HEK293 (cell line): ENCODE measurements around the gene STK11.

Source experiments
- FEZF1 ChIP-seq: fragments of 450-650 bp; formaldehyde crosslinking; IDR thresholded peaks from 2 replicates; pipeline ENCODE4 v1.5.1; 2016; ENCODE audit warnings: missing biosample characterization, missing genetic modification characterization
- GLIS1 ChIP-seq: fragments of 450-650 bp; formaldehyde crosslinking; IDR thresholded peaks from 2 replicates; pipeline ENCODE4 v1.5.1; 2016; ENCODE audit warnings: missing biosample characterization, missing genetic modification characterization
- HOXD13 ChIP-seq: sonication (generic); formaldehyde crosslinking; IDR thresholded peaks from 2 replicates; pipeline ENCODE4 v1.8.0; 2022; ENCODE audit warnings: missing genetic modification reagents, borderline replicate concordance
- MEIS1 ChIP-seq: sonication (generic); formaldehyde crosslinking; IDR thresholded peaks from 2 replicates; pipeline ENCODE4 v1.8.1; 2022; ENCODE audit warnings: missing genetic modification reagents, mild to moderate bottlenecking, borderline replicate concordance
- OSR2 ChIP-seq: fragments of 450-650 bp; formaldehyde crosslinking; IDR thresholded peaks from 2 replicates; pipeline ENCODE4 v1.5.1; 2016; ENCODE audit warnings: missing biosample characterization, missing genetic modification characterization
- PRDM10 ChIP-seq: fragments of 450-650 bp; formaldehyde crosslinking; IDR thresholded peaks from 2 replicates; pipeline ENCODE4 v1.5.1; 2016; ENCODE audit warnings: missing biosample characterization, missing genetic modification characterization
- PRDM2 ChIP-seq: fragments of 450-650 bp; formaldehyde crosslinking; IDR thresholded peaks from 2 replicates; pipeline ENCODE4 v1.5.1; 2016; ENCODE audit warnings: missing biosample characterization, missing genetic modification characterization, borderline replicate concordance
- REPIN1 ChIP-seq: fragments of 450-650 bp; formaldehyde crosslinking; IDR thresholded peaks from 2 replicates; pipeline ENCODE4 v1.5.1; 2017; ENCODE audit warnings: missing biosample characterization, missing genetic modification characterization, low read depth
- SETDB1 ChIP-seq: IDR thresholded peaks from one replicate; pipeline ENCODE4 v1.6.1; 2017; ENCODE audit warnings: mild to moderate bottlenecking, low read length, moderate library complexity, mixed read lengths; ENCODE audit not compliant: insufficient read length
- ZBTB6 ChIP-seq: fragments of 450-650 bp; formaldehyde crosslinking; IDR thresholded peaks from 2 replicates; pipeline ENCODE4 v1.5.1; 2017; ENCODE audit warnings: missing biosample characterization, missing genetic modification characterization
- ZEB2 ChIP-seq: fragments of 450-650 bp; formaldehyde crosslinking; IDR thresholded peaks from 2 replicates; pipeline ENCODE4 v1.5.1; 2016; ENCODE audit warnings: missing biosample characterization, missing genetic modification characterization
- ZFHX2 ChIP-seq: fragments of 450-650 bp; formaldehyde crosslinking; conservative IDR thresholded peaks from 2 replicates; pipeline ENCODE4 v1.5.1; 2016; ENCODE audit warnings: missing biosample characterization, missing genetic modification characterization
- ZFP41 ChIP-seq: fragments of 450-650 bp; formaldehyde crosslinking; IDR thresholded peaks from 2 replicates; pipeline ENCODE4 v1.5.1; 2016; ENCODE audit warnings: missing biosample characterization, missing genetic modification characterization, borderline replicate concordance
- ZNF138 ChIP-seq: fragments of 450-650 bp; formaldehyde crosslinking; IDR thresholded peaks from 2 replicates; pipeline ENCODE4 v1.5.1; 2016; ENCODE audit warnings: missing biosample characterization, missing genetic modification characterization, borderline replicate concordance
- ZNF155 ChIP-seq: fragments of 450-650 bp; formaldehyde crosslinking; IDR thresholded peaks from 2 replicates; pipeline ENCODE4 v1.5.1; 2016; ENCODE audit warnings: missing biosample characterization, missing genetic modification characterization
- ZNF211 ChIP-seq: fragments of 450-650 bp; formaldehyde crosslinking; IDR thresholded peaks from 2 replicates; pipeline ENCODE4 v1.5.1; 2016; ENCODE audit warnings: low read depth, missing biosample characterization, missing genetic modification characterization
- ZNF26 ChIP-seq: fragments of 450-650 bp; formaldehyde crosslinking; IDR thresholded peaks from 2 replicates; pipeline ENCODE4 v1.5.1; 2016; ENCODE audit warnings: missing biosample characterization, missing genetic modification characterization
- ZNF324 ChIP-seq: fragments of 450-650 bp; formaldehyde crosslinking; IDR thresholded peaks from 2 replicates; pipeline ENCODE4 v1.5.1; 2016; ENCODE audit warnings: missing biosample characterization, missing genetic modification characterization
- ZNF513 ChIP-seq: fragments of 450-650 bp; IDR thresholded peaks from 2 replicates; pipeline ENCODE4 v1.5.1; 2018; ENCODE audit warnings: missing biosample characterization, missing genetic modification characterization
- ZNF623 ChIP-seq: fragments of 450-650 bp; formaldehyde crosslinking; IDR thresholded peaks from 2 replicates; pipeline ENCODE4 v1.5.1; 2016; ENCODE audit warnings: missing biosample characterization, missing genetic modification characterization
- ZNF664 ChIP-seq: fragments of 450-650 bp; formaldehyde crosslinking; IDR thresholded peaks from 2 replicates; pipeline ENCODE4 v1.5.1; 2016; ENCODE audit warnings: missing biosample characterization, missing genetic modification characterization
- ZNF692 ChIP-seq: fragments of 450-650 bp; formaldehyde crosslinking; IDR thresholded peaks from 2 replicates; pipeline ENCODE4 v1.5.1; 2016; ENCODE audit warnings: missing biosample characterization, missing genetic modification characterization
- ZNF776 ChIP-seq: fragments of 450-650 bp; formaldehyde crosslinking; IDR thresholded peaks from 2 replicates; pipeline ENCODE4 v1.5.0; 2017; ENCODE audit warnings: missing biosample characterization, missing genetic modification characterization, borderline replicate concordance

STK11 gene

GRCh38 chr19:1249298-1249989 is 43.9 kb downstream of the STK11 start (continued):
- TF ChIP-seq ZNF513 (tag by site-specific recombination): no peak
- no peak for TF ChIP-seq ZNF664 (tag by site-specific recombination)
- no peak for TF ChIP-seq ZNF324 (tag by site-specific recombination)
- no peak for TF ChIP-seq ZBTB6
- no peak for TF ChIP-seq ZNF623 (tag by site-specific recombination)
- TF ChIP-seq ZFP41 (tag by site-specific recombination): no peak
- no peak for TF ChIP-seq ZNF138 (tag by site-specific recombination)
- no peak for TF ChIP-seq OSR2 (tag by site-specific recombination)
- no peak for TF ChIP-seq ZNF211 (tag by site-specific recombination)
- no peak for TF ChIP-seq PRDM2 (tag by site-specific recombination)
- TF ChIP-seq ZEB2 (tag by site-specific recombination): no peak; the same call in 1 of the 2 replicates
- TF ChIP-seq ZNF776 (tag by site-specific recombination): no peak
- no peak for TF ChIP-seq MEIS1 (CRISPR knock-in tag)
- no peak for TF ChIP-seq REPIN1 (tag by site-specific recombination)
- TF ChIP-seq ZNF155: no peak
- peak; percentile 68 for TF ChIP-seq GLIS1 (tag by site-specific recombination)
- TF ChIP-seq PRDM10 (tag by site-specific recombination): no peak
- peak; percentile 65 for TF ChIP-seq ZNF692
- TF ChIP-seq SETDB1: no peak
- TF ChIP-seq HOXD13 (CRISPR knock-in tag): no peak
- TF ChIP-seq ZNF26: no peak
- TF ChIP-seq FEZF1: no peak
- TF ChIP-seq ZFHX2 (tag by site-specific recombination): no peak; the same call in 1 of the 2 replicates
